Measurements from ENCODE around the gene KCNH2.
"Not testable (repeated sequence)": the region's sequence is repeated elsewhere in the genome, so short reads cannot be mapped to it uniquely, and the experiment has no call there.

The KCNH2 gene

DNA sequence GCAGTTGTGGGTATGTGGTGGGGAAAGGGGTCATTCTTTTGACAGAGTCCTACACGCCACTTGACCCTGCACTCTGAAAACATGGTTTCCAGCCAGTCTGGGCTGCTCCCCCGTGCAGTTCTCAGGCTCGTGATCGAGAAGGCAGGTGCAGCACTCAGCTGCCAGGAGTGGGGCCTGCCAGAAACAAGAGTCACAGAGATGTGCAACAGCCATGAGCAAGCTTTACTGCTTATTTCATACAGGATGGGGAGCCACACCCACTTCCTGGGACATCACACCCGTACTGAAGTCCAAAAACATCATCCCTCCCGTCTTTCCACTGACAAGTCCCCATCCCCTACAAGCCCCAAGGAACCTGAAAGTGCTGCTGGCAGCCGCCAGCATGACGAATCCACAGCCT is 36.8 kb upstream of the KCNH2 start:
- TF ChIP-seq, protein P1, sequence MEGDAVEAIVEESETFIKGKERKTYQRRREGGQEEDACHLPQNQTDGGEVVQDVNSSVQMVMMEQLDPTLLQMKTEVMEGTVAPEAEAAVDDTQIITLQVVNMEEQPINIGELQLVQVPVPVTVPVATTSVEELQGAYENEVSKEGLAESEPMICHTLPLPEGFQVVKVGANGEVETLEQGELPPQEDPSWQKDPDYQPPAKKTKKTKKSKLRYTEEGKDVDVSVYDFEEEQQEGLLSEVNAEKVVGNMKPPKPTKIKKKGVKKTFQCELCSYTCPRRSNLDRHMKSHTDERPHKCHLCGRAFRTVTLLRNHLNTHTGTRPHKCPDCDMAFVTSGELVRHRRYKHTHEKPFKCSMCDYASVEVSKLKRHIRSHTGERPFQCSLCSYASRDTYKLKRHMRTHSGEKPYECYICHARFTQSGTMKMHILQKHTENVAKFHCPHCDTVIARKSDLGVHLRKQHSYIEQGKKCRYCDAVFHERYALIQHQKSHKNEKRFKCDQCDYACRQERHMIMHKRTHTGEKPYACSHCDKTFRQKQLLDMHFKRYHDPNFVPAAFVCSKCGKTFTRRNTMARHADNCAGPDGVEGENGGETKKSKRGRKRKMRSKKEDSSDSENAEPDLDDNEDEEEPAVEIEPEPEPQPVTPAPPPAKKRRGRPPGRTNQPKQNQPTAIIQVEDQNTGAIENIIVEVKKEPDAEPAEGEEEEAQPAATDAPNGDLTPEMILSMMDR (IDR thresholded peaks at IDR 0.05; ENCODE audit: insufficient read depth, low read depth, low read length, missing control alignments): no peak
- peak; percentile 69 for DNase-seq (ENCODE audit: low read depth)
- no peak overlapping the region for H3K4me3 ChIP-seq (ENCODE audit: low read length)

DNA sequence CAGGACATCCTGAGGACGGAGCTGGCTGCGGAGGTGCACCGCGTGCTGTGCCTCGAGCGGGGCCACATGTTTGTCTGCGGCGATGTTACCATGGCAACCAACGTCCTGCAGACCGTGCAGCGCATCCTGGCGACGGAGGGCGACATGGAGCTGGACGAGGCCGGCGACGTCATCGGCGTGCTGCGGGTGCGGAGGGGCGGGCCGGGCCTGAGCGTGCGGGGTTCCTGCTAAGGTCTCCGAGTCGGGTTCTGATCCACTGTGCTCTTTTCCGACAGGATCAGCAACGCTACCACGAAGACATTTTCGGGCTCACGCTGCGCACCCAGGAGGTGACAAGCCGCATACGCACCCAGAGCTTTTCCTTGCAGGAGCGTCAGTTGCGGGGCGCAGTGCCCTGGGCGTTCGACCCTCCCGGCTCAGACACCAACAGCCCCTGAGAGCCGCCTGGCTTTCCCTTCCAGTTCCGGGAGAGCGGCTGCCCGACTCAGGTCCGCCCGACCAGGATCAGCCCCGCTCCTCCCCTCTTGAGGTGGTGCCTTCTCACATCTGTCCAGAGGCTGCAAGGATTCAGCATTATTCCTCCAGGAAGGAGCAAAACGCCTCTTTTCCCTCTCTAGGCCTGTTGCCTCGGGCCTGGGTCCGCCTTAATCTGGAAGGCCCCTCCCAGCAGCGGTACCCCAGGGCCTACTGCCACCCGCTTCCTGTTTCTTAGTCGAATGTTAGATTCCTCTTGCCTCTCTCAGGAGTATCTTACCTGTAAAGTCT is 35.8 kb upstream of the KCNH2 start:
- peak; percentile 32 for DNase-seq (ENCODE audit: low read depth)
- TF ChIP-seq, protein P1 (IDR thresholded peaks at IDR 0.05; ENCODE audit: insufficient read depth, low read depth, low read length, missing control alignments): peak; percentile 29
- peak overlapping the region; percentile 28 for H3K4me3 ChIP-seq (ENCODE audit: low read length)

DNA sequence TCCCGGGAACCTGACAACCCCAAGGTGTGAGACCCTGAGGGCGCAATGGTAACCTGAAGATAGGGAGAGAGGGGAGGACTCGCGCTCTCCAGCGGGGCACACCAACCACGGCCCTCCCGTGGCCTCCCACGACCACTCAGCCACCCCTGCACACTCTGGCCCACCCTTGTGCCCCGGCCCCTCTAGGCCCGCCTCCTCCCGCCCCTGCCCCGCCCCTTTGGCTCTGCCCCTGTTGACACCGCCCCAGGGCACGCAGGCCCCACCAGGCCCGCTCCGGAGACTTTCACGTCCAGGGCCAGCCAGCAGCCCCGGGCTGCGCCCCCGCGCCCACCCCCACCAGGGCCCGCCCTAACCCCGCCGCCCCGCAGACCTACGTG is 35.2 kb upstream of the KCNH2 start:
- no peak overlapping the region for H3K4me3 ChIP-seq (ENCODE audit: low read length)
- TF ChIP-seq, protein P1 (IDR thresholded peaks at IDR 0.05; ENCODE audit: insufficient read depth, low read depth, low read length, missing control alignments): no peak
- DNase-seq (ENCODE audit: low read depth): no peak

DNA sequence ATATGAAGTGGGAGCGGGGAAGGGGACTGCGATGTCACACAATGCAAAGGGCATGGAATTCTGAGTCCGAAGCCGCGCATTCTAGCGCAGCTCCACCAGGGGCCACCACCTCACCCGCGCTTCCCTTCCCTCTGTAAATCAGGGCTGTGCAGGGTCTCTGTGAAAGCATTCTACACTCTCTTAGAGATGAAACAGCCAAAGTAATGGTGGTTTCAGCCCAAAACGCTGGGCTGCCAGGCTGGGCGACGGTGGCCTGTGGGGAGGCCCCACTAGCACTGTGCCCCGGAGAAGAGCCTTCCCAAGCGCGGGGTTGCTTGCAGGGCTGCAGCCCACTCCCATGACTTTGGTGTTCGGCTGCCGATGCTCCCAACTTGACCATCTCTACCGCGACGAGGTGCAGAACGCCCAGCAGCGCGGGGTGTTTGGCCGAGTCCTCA is 34.8 kb upstream of the KCNH2 start:
- no peak overlapping the region for H3K4me3 ChIP-seq (ENCODE audit: low read length)
- TF ChIP-seq, protein P1 (IDR thresholded peaks at IDR 0.05; ENCODE audit: insufficient read depth, low read depth, low read length, missing control alignments): peak; percentile 52
- peak; percentile 38 for DNase-seq (ENCODE audit: low read depth)

DNA sequence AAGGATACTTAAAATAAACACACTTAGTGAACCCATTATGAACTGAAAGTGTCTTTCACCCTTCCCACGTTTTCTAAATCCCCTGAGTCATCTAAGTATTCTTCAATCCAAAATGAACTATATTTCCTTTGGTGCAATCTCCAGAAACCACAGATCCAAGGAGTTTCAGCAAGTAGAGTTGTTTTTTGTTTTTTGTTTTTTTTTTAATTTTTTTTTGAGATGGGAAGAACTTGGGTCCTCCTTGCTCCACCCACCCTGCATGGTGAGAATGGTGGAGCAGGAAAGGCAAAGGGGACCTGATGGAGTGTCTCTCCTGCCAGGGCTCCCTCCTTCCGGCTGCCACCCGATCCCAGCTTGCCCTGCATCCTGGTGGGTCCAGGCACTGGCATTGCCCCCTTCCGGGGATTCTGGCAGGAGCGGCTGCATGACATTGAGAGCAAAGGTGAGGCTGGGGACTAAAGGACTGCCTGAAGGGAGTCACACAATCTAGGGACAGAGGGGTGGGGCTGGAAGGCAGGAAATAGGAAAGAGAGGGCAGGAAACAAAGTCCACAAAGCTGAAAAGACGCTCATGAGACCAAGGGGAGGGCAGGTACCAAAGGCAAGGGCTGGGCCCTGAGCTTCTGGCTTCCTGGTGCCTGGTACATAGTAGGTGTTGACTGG is 34.0 kb upstream of the KCNH2 start:
- DNase-seq (ENCODE audit: low read depth): no peak
- no peak overlapping the region for H3K4me3 ChIP-seq (ENCODE audit: low read length)
- TF ChIP-seq, protein P1 (IDR thresholded peaks at IDR 0.05; ENCODE audit: insufficient read depth, low read depth, low read length, missing control alignments): no peak

DNA sequence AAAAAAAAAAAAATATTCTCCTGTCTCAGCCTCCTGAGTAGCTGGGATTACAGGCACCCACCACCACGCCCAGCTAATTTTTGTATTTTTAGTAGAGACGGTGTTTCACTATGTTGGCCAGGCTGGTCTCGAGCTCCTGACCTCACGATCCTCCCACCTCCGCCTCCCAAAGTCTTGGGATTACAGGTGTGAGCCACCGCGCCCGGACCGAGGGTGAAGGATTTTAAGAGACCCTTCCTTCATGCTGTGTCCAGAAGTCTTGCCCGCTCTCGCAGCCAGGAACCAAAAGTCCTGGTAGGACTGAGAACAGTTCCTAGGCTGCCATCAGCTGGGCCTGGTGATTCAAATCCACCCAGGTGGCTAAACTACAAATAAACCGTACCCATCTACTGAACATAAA is 33.5 kb upstream of the KCNH2 start:
- H3K4me3 ChIP-seq (ENCODE audit: low read length); DNase-seq (ENCODE audit: low read depth): not testable (repeated sequence)

DNA sequence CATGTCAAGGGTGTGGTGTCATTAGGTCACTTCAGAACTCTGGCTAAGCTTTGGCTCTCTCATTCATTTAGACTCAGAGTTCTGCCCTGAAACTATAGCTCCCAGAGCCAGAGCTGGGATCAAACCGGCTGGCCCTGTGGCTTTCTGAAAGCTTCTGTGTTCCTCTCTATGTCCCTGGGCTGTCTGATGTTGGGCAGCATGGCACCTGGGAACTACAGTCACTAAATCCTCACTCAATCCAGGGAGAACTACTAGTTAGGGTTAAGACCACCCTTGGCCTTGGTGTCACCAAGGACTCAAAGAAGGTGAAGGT is 32.9 kb upstream of the KCNH2 start:
- no peak for DNase-seq (ENCODE audit: low read depth)

More for the DNA sequence above, 32.9 kb upstream of the KCNH2 start:
- TF ChIP-seq, protein P1 (IDR thresholded peaks at IDR 0.05; ENCODE audit: insufficient read depth, low read depth, low read length, missing control alignments): no peak
- no peak overlapping the region for H3K4me3 ChIP-seq (ENCODE audit: low read length)
